Hepatocyte (in vitro differentiated cells): Measurements from ENCODE around the gene PRADC1. TPM values are rescaled to one million over a fixed set of nuclear protein-coding genes. Genes with fewer than 3 reads are reported as not detected.

Experiments used
- DNase-seq: peaks from one replicate; pipeline ENCODE4 v3.0.0-alpha.2; 2016; ENCODE audit warnings: low spot score
- H2AFZ ChIP-seq: fragments of 200-600 bp; sonication (generic); 2 replicates; pipeline ENCODE4 v1.6.0; 2016; ENCODE audit warnings: antibody characterized with exemption, mild to moderate bottlenecking
- H3K27ac ChIP-seq: fragments of 200-600 bp; sonication (generic); 2 replicates; pipeline ENCODE4 v1.5.1; 2016; ENCODE audit warnings: mild to moderate bottlenecking
- H3K27me3 ChIP-seq: fragments of 200-600 bp; sonication (generic); 2 replicates; pipeline ENCODE4 v1.6.1; 2016
- H3K36me3 ChIP-seq: fragments of 200-600 bp; sonication (generic); replicated peaks from 2 replicates; pipeline ENCODE4 v1.5.1; 2016; ENCODE audit warnings: low read depth; ENCODE audit not compliant: insufficient read depth
- H3K4me1 ChIP-seq: fragments of 200-600 bp; sonication (generic); 2 replicates; pipeline ENCODE4 v1.5.1; 2016; ENCODE audit warnings: mild to moderate bottlenecking, moderate library complexity; ENCODE audit not compliant: insufficient read depth
- H3K4me2 ChIP-seq: fragments of 200-600 bp; sonication (generic); 2 replicates; pipeline ENCODE4 v1.6.0; 2016
- H3K4me3 ChIP-seq: fragments of 200-600 bp; sonication (generic); 2 replicates; pipeline ENCODE4 v1.5.1; 2016; ENCODE audit warnings: mild to moderate bottlenecking
- H3K79me2 ChIP-seq: fragments of 200-600 bp; sonication (generic); 2 replicates; pipeline ENCODE4 v1.6.0; 2017; ENCODE audit warnings: mild to moderate bottlenecking
- H3K9me2 ChIP-seq: fragments of 200-600 bp; sonication (generic); replicated peaks from 2 replicates; pipeline ENCODE4 v1.6.0; 2017; ENCODE audit warnings: mild to moderate bottlenecking; ENCODE audit not compliant: insufficient read depth
- H3K9me3 ChIP-seq: fragments of 200-600 bp; sonication (generic); 2 replicates; pipeline ENCODE4 v1.5.1; 2016; ENCODE audit warnings: low read depth, mild to moderate bottlenecking
- H4K20me1 ChIP-seq: fragments of 200-600 bp; sonication (generic); 2 replicates; pipeline ENCODE4 v1.6.0; 2016; ENCODE audit warnings: mild to moderate bottlenecking; ENCODE audit not compliant: insufficient read depth, poor library complexity, severe bottlenecking
- EZH2 ChIP-seq: fragments of 200-600 bp; sonication (generic); IDR thresholded peaks from 2 replicates; pipeline ENCODE4 v1.6.1; 2016; ENCODE audit warnings: antibody characterized with exemption, mild to moderate bottlenecking, borderline replicate concordance
- EZH2phosphoT487 ChIP-seq: fragments of 200-600 bp; sonication (generic); IDR thresholded peaks from one replicate; pipeline ENCODE4 v1.6.1; 2018; ENCODE audit warnings: antibody characterized with exemption, mild to moderate bottlenecking, low read depth, moderate library complexity; ENCODE audit not compliant: unreplicated experiment, severe bottlenecking
- WGBS: methylation state at CpG from one replicate; pipeline ENCODE4 v1.1.6; 2016; ENCODE audit warnings: low lambda C conversion rate; ENCODE audit errors: missing lambda C conversion rate; 5-methylcytosine and 5-hydroxymethylcytosine counted together
- polyA plus RNA-seq: library from polyadenylated mRNA; unstranded; fragments of >200 nt; fragmentation: Nextera tagmentation; extraction: Ambion mirVana; gene quantifications from 2 replicates; pipeline ENCODE4 v1.2.1, GENCODE V29; 2016
- total RNA-seq: library from RNA; depleted of rRNA; stranded (reverse); fragments of >200 nt; gene quantifications from 2 replicates; pipeline ENCODE4 v1.2.3, GENCODE V29; 2014
- TF ChIP-seq, protein P1 (sequence below): fragments of 200-600 bp; sonication (generic); IDR thresholded peaks from 2 replicates; pipeline ENCODE4 v1.5.1; 2016; ENCODE audit warnings: antibody characterized with exemption, mild to moderate bottlenecking; ENCODE audit not compliant: poor library complexity

The PRADC1 gene
- total and polyA plus RNA-seq, 2 experiments from 2014 or later, result 36.6 to 39.7 TPM

DNA sequence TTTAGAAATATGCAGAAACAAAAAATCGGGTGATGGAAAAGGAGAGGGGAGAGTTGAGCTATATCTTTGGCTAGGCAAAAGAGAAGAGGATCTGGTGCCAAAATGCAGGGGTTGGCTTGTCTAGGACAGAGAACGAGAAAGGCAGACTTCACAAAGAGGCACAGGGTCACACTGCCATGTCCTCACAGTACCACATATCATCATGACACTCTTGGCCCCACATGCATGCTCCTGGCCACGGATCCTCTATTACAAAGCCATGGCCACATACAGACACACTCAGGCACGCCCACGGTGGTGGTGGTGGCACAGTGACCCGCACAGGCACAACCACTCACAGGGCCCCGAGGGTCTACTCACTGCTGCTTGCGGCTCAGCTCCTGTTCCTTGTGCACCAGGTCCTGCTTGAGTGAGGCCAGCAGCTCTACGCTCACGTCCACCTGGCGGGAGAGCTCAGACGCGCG, 35.4 kb upstream of the PRADC1 start:
- Histone ChIP-seq H3K79me2 (no peaks in the 10 kb centered on the region), H3K27ac (no peak overlapping the region), H3K9me2 (no peaks in the 10 kb centered on the region), H3K9me3 (no peaks in the 10 kb centered on the region), H3K4me1 (peaks cover 10% of the 10 kb centered on the region), H3K4me2 (peak overlapping the region; percentile 95), H4K20me1 (no peaks in the 10 kb centered on the region), H3K36me3 (no peaks in the 10 kb centered on the region), H2AFZ (peak overlapping the region; percentile 76), H3K27me3 (peaks cover 37% of the 10 kb centered on the region), H3K4me3 (no peak overlapping the region)
- TF ChIP-seq EZH2 (no peak), EZH2phosphoT487 (no peak)
- TF ChIP-seq, protein P1, sequence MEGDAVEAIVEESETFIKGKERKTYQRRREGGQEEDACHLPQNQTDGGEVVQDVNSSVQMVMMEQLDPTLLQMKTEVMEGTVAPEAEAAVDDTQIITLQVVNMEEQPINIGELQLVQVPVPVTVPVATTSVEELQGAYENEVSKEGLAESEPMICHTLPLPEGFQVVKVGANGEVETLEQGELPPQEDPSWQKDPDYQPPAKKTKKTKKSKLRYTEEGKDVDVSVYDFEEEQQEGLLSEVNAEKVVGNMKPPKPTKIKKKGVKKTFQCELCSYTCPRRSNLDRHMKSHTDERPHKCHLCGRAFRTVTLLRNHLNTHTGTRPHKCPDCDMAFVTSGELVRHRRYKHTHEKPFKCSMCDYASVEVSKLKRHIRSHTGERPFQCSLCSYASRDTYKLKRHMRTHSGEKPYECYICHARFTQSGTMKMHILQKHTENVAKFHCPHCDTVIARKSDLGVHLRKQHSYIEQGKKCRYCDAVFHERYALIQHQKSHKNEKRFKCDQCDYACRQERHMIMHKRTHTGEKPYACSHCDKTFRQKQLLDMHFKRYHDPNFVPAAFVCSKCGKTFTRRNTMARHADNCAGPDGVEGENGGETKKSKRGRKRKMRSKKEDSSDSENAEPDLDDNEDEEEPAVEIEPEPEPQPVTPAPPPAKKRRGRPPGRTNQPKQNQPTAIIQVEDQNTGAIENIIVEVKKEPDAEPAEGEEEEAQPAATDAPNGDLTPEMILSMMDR, result no peak
- WGBS, result 44% methylated on average over 13 of the region's 14 CpGs
- DNase-seq, result no peak

DNA sequence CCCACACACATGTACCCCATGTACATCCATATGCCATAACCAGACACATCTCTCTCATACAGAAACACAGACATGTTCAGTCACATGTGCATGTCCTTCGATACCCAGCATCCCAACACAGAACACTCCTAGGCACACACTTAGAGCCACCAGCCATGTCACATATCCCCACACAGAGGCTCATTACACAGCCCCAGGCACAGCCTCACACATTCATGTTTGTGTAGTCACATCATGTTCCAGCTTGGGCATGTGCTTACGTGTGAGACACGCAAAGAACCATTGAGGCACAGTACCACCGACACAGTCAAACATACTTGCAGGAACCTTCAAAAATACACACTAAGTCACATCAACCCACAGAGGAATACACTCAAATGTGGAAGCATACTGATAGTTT, 34.0 kb upstream of the PRADC1 start:
- no peak overlapping the region for H2AFZ ChIP-seq
- 95% methylated on average over 4 of the region's 4 CpGs for WGBS
- H3K79me2 ChIP-seq, result no peaks in the 10 kb centered on the region
- H3K9me2 ChIP-seq, result no peaks in the 10 kb centered on the region
- DNase-seq, result no peak
- TF ChIP-seq EZH2phosphoT487 (no peak), EZH2 (no peak)
- TF ChIP-seq, protein P1, result no peak
- no peaks in the 10 kb centered on the region for H3K36me3 ChIP-seq
- no peak overlapping the region for H3K27ac ChIP-seq
- H3K4me3 ChIP-seq, result no peak overlapping the region
- no peak overlapping the region for H3K4me2 ChIP-seq
- peaks cover 37% of the 10 kb centered on the region for H3K27me3 ChIP-seq
- no peaks in the 10 kb centered on the region for H4K20me1 ChIP-seq
- H3K4me1 ChIP-seq, result peaks cover 10% of the 10 kb centered on the region
- no peaks in the 10 kb centered on the region for H3K9me3 ChIP-seq

DNA sequence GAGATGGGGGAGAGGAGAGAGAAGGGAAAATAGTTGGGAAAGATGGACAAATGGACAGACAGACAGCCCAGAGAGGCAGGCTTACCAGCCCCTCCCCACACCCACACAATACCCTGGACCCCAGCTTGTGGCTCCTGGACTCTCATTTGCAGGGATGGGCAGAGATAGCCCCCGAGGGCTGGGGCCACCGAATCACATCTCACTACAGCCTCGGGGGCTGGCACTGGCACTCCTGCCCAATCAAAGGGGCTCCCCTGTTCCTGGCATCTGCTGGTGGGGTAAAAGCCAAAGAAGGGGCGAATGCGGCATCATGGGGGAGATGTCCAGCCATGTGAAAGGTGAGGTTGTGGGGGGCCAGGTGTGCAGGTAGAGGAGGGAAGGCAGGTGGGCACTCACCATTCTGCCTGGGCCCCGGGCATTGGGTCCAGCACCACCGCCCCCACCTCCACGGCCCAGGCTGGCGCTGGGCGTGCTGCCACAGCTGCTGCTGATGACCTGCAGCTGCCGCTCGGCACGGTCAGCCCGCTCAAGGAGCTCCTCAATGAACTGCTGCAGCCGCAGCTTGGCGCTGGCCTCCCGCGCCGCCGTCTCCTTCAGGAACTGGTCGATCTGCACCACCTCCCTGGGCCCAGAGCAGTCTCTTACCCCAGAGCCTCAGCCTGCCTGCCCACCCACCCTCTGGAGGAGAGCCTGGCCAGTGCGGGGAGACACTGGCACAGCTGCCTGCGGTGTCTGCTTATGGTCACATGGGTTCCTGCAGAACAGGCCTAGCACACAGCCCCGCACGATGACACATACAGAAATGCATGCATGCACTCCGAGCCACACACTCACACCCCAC, 33.2 kb upstream of the PRADC1 start:
- no peak overlapping the region for H3K4me3 ChIP-seq
- H3K4me2 ChIP-seq, result no peak overlapping the region
- peaks cover 10% of the 10 kb centered on the region for H3K4me1 ChIP-seq
- no peaks in the 10 kb centered on the region for H3K79me2 ChIP-seq
- H4K20me1 ChIP-seq, result no peaks in the 10 kb centered on the region
- H2AFZ ChIP-seq, result no peak overlapping the region
- H3K27me3 ChIP-seq, result peaks cover 37% of the 10 kb centered on the region
- H3K36me3 ChIP-seq, result no peaks in the 10 kb centered on the region
- no peaks in the 10 kb centered on the region for H3K9me3 ChIP-seq
- H3K9me2 ChIP-seq, result no peaks in the 10 kb centered on the region
- H3K27ac ChIP-seq, result no peak overlapping the region
- DNase-seq, result no peak
- WGBS, result 90% methylated on average over 26 of the region's 26 CpGs
- TF ChIP-seq, protein P1, result no peak
- TF ChIP-seq EZH2phosphoT487 (no peak), EZH2 (no peak)
